A549 (cell line): Measurements from ENCODE around the gene FBLIM1. TPM values are rescaled to one million over a fixed set of nuclear protein-coding genes. Genes with fewer than 3 reads are reported as not detected.

Source experiments
- ATAC-seq, 2 experiments: fragments of 200-7000 bp in 1 of 2; fragments of >200 bp in 1 of 2; cut with Nextera tagmentation in 1 of 2; cut with Tn5 transposase in 1 of 2; 3 replicates each; pipeline versions ENCODE4 v1.8.0 to v1.9.1; 2018 to 2020; ENCODE audit warnings: mild to moderate bottlenecking in 1 of 2, moderate library complexity in 1 of 2
- CTCF ChIA-PET: fragments of 300-600 bp; sonication (Branson Sonifier 250); formaldehyde crosslinking; extraction: SDS; loops from one replicate; lab custom pipeline; 2021; ENCODE audit warnings: antibody characterized with exemption, inconsistent platforms; lab: Yijun Ruan, JAX
- POLR2A ChIA-PET: fragments of 350-600 bp; formaldehyde crosslinking; extraction: SDS; loops from one replicate; lab custom pipeline; 2021; ENCODE audit warnings: antibody characterized with exemption, inconsistent platforms; lab: Yijun Ruan, JAX
- DNase-seq, 2 experiments: peaks; one replicate each; pipeline versions ENCODE4 v3.0.0 to v3.0.0-alpha.2; 2011 to 2016; ENCODE audit warnings: low read depth in 1 of 2, low spot score in 1 of 2
- FAIRE-seq: peaks from 2 replicates; lab custom pipeline; 2011; peaks lifted over from hg19 to GRCh38; lab: Jason Lieb, UNC
- H3K27ac ChIP-seq, 2 experiments: fragments of >200 bp; sonication (Bioruptor Twin); formaldehyde crosslinking; 3 replicates each; pipeline ENCODE4 v1.5.1; 2016 to 2017
- H3K4me1 ChIP-seq: fragments of >200 bp; sonication (Bioruptor Twin); formaldehyde crosslinking; 3 replicates; pipeline ENCODE4 v1.6.1; 2016
- H3K4me2 ChIP-seq: fragments of >200 bp; sonication (Bioruptor Twin); formaldehyde crosslinking; 3 replicates; pipeline ENCODE4 v1.6.1; 2016
- H3K4me3 ChIP-seq: fragments of >200 bp; sonication (Bioruptor Twin); formaldehyde crosslinking; 3 replicates; pipeline ENCODE4 v1.5.1; 2016
- H3K9me3 ChIP-seq: fragments of >200 bp; sonication (Bioruptor Twin); formaldehyde crosslinking; 3 replicates; pipeline ENCODE4 v1.6.1; 2016
- ATOH8 ChIP-seq: fragments of 250-450 bp; sonication (Bioruptor Pico); IDR thresholded peaks from 2 replicates; pipeline ENCODE4 v1.5.0; 2020; ENCODE audit warnings: low read depth, mild to moderate bottlenecking, moderate library complexity
- BCL3 ChIP-seq: fragments of >200 bp; sonication (Bioruptor Twin); formaldehyde crosslinking; IDR thresholded peaks from 3 replicates; pipeline ENCODE4 v1.6.1; 2016
- CEBPB ChIP-seq, 2 experiments: fragments of >200 bp in 1 of 2; sonication (Bioruptor Twin) in 1 of 2; formaldehyde crosslinking in 1 of 2; IDR thresholded peaks; 2 replicates each; pipeline ENCODE4 v1.6.1; 2012 to 2016
- CHD2 ChIP-seq: fragments of 150-350 bp; IDR thresholded peaks from 2 replicates; pipeline ENCODE4 v1.6.1; 2014; ENCODE audit warnings: low read length; ENCODE audit not compliant: partially characterized antibody
- ELK1 ChIP-seq: fragments of 150-350 bp; IDR thresholded peaks from 2 replicates; pipeline ENCODE4 v1.6.1; 2014; ENCODE audit warnings: low read depth, mild to moderate bottlenecking, low read length
- HDAC2 ChIP-seq: fragments of 200-600 bp; sonication (generic); IDR thresholded peaks from 2 replicates; pipeline ENCODE4 v1.6.1; 2016
- HOXB13 ChIP-seq: fragments of 250-450 bp; sonication (Bioruptor Pico); IDR thresholded peaks from 2 replicates; pipeline ENCODE4 v1.5.0; 2020; ENCODE audit warnings: low read depth, mild to moderate bottlenecking, moderate library complexity
- MAZ ChIP-seq: fragments of 150-350 bp; IDR thresholded peaks from 2 replicates; pipeline ENCODE4 v1.6.1; 2014; ENCODE audit warnings: antibody characterized with exemption, low read depth, low read length, borderline replicate concordance
- MYC ChIP-seq: IDR thresholded peaks from 2 replicates; pipeline ENCODE4 v1.6.1; 2012; ENCODE audit warnings: mild to moderate bottlenecking, inconsistent platforms, low read length, improper control_type of control experiment, borderline replicate concordance
- NFE2L2 ChIP-seq: fragments of 150-350 bp; conservative IDR thresholded peaks from 2 replicates; pipeline ENCODE4 v1.6.1; 2014; ENCODE audit warnings: low read length
- NPAS2 ChIP-seq: fragments of 250-450 bp; sonication (Bioruptor Pico); IDR thresholded peaks from 2 replicates; pipeline ENCODE4 v1.8.0; 2022; ENCODE audit warnings: mild to moderate bottlenecking, moderate library complexity, borderline replicate concordance
- NR3C1 ChIP-seq: fragments of >200 bp; sonication (Bioruptor Twin); formaldehyde crosslinking; IDR thresholded peaks from 3 replicates; pipeline ENCODE4 v1.6.1; 2017
- PHF8 ChIP-seq: fragments of 200-600 bp; sonication (generic); IDR thresholded peaks from 2 replicates; pipeline ENCODE4 v1.6.1; 2016; ENCODE audit warnings: low read depth, mild to moderate bottlenecking, antibody characterized with exemption, moderate library complexity, borderline replicate concordance
- POLR2AphosphoS2 ChIP-seq: conservative IDR thresholded peaks from 2 replicates; pipeline ENCODE4 v1.6.1; 2012; ENCODE audit warnings: low read length, improper control_type of control experiment, inconsistent platforms
- RAD21 ChIP-seq, 2 experiments: fragments of >200 bp in 1 of 2; sonication (Bioruptor Twin) in 1 of 2; formaldehyde crosslinking in 1 of 2; IDR thresholded peaks in 1 of 2; conservative IDR thresholded peaks in 1 of 2; 2 replicates in 1 of 2; 3 replicates in 1 of 2; pipeline ENCODE4 v1.6.1; 2012 to 2018; ENCODE audit warnings: inconsistent platforms in 1 of 2
- RARB ChIP-seq: fragments of 250-450 bp; sonication (Bioruptor Pico); IDR thresholded peaks from 2 replicates; pipeline ENCODE4 v1.8.0; 2021; ENCODE audit warnings: mild to moderate bottlenecking, moderate library complexity
- RCOR1 ChIP-seq: fragments of 150-350 bp; IDR thresholded peaks from 2 replicates; pipeline ENCODE4 v1.6.1; 2014; ENCODE audit warnings: antibody characterized with exemption, low read length, low read depth
- SMC3 ChIP-seq: fragments of >200 bp; sonication (Bioruptor Twin); formaldehyde crosslinking; IDR thresholded peaks from 3 replicates; pipeline ENCODE4 v1.6.1; 2018; ENCODE audit warnings: inconsistent platforms
- TFCP2L1 ChIP-seq: fragments of 250-450 bp; sonication (Bioruptor Pico); IDR thresholded peaks from 2 replicates; pipeline ENCODE4 v1.5.0; 2021; ENCODE audit warnings: mild to moderate bottlenecking
- ZNF302 ChIP-seq: fragments of 250-450 bp; sonication (Bioruptor Pico); IDR thresholded peaks from 2 replicates; pipeline ENCODE4 v1.9.0; 2021; ENCODE audit warnings: inconsistent platforms, mild to moderate bottlenecking, moderate library complexity
- WGBS: methylation state at CpG from one replicate; pipeline ENCODE4 v1.1.6; 2017; ENCODE audit errors: missing lambda C conversion rate; 5-methylcytosine and 5-hydroxymethylcytosine counted together
- polyA plus RNA-seq, 4 experiments: library from polyadenylated mRNA; depleted of rRNA in 3 of 4; stranded (reverse); fragments of >200 nt; fragmentation: RNase III in 1 of 4; extraction: RNeasy Plus Mini Kit Qiagen cat#74134 plus additional on column Dnase treatment in 1 of 4; gene quantifications; 2 replicates in 3 of 4; 3 replicates in 1 of 4; pipeline ENCODE4 v1.2.3, GENCODE V29; 2011 to 2017
- TF ChIP-seq, protein P1 (sequence below): IDR thresholded peaks from 2 replicates; pipeline ENCODE4 v1.6.1; 2012

The FBLIM1 gene
- polyA plus RNA-seq, 2 of the 4 experiments (the other 2 are of a cell fraction), result 24.6 to 38.1 TPM

DNA sequence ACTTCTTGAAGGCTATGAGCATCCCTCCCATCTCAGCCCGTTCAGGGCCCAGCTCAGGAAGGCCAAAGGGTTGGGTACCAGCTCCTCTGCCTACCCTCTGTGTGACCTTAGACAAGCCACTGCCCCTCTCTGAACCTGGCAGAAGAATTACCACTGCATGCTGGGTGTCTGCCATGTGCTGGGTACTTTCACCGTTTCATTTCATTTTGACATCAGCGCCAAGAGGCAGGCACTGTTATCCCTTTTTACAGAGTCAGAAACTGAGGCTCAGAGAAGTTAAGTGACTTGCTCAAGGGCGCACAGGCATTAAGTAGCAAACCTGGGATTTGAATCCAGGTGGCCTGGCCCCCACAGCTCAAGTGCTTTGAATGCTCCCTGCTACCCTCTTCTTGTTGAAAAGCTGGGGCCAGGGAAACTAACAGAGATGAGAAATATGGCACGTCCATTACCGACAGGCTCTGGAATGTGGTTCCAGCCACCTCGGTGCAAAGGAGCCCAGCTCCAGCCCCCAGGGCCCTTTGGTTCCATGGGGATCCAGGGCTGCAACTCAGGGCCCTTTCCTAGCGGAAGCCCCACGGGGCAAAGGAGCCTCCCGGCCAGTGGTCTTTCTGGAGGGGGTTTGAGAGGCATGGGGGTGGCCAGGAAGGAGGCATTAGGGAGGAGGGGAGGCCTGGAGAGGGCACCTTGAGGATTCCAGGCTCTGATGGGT, 9.8 kb upstream of the FBLIM1 start:
- peak overlapping the region; percentile 24 to 75; a peak in 3 of 6 replicates for H3K27ac ChIP-seq
- ATAC-seq, result no peak
- no peak overlapping the region for H3K4me3 ChIP-seq
- ChIA-PET CTCF (interaction anchor here (1.5 kb wide), 1 partner anchor 10 kb away, joined by 5 read pairs; no protein-coding TSS in a partner anchor), POLR2A (no interaction called here)
- no peak for TF ChIP-seq NPAS2 (CRISPR knock-in tag)
- no peak for TF ChIP-seq ATOH8 (CRISPR knock-in tag)
- H3K4me2 ChIP-seq, result peak overlapping the region; percentile 30; the same call in 2 of the 3 replicates
- DNase-seq, result no peak
- H3K4me1 ChIP-seq, result peaks cover 16% of the 10 kb centered on the region
- FAIRE-seq, result no peak
- no peaks in the 10 kb centered on the region for H3K9me3 ChIP-seq
- 92% methylated on average over 9 of the region's 10 CpGs for WGBS

- TF ChIP-seq, protein P1, sequence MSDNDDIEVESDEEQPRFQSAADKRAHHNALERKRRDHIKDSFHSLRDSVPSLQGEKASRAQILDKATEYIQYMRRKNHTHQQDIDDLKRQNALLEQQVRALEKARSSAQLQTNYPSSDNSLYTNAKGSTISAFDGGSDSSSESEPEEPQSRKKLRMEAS, result no peak
- TF ChIP-seq RCOR1 (no peak), SMC3 (no peak), CHD2 (no peak), TFCP2L1 (CRISPR knock-in tag) (no peak), HOXB13 (no peak)
- TF ChIP-seq, all 56 proteins: peak for 0
- CTCF ChIA-PET, result interaction anchor here (1.3 to 1.5 kb wide), 2 partner anchors 8 to 10 kb away, joined by 3 to 5 read pairs; no protein-coding TSS in a partner anchor
These were observed 8.9 kb upstream of the FBLIM1 start for GRCh38 chr1:15749399-15750291.

GRCh38 chr1:15750924-15751323, 7.7 kb upstream of the FBLIM1 start:
- CTCF ChIA-PET, result interaction anchor here (1.3 kb wide), 1 partner anchor 10 kb away, joined by 3 read pairs; no protein-coding TSS in a partner anchor
- POLR2A ChIA-PET, result no interaction called here
- H3K4me3 ChIP-seq, result no peak overlapping the region
- no peak overlapping the region for H3K27ac ChIP-seq
- ATAC-seq, result no peak
- no peak overlapping the region for H3K4me2 ChIP-seq
- no peak for TF ChIP-seq ZNF302 (CRISPR knock-in tag)
- TF ChIP-seq RAD21 (conservative IDR thresholded peaks at IDR 0.05 in 1 of 2, IDR thresholded peaks at IDR 0.05 in 1 of 2), result no peak
- TF ChIP-seq RARB (CRISPR knock-in tag), result no peak
- no peak for TF ChIP-seq PHF8
- no peak for TF ChIP-seq RCOR1
- no peak for TF ChIP-seq HOXB13
- TF ChIP-seq MAZ, result no peak
- no peak for TF ChIP-seq NFE2L2
- no peak for TF ChIP-seq NR3C1
- no peak for TF ChIP-seq ELK1
- TF ChIP-seq MYC, result no peak
- no peak for TF ChIP-seq BCL3
- TF ChIP-seq CEBPB (IDR thresholded peaks at IDR 0.05), result no peak
- TF ChIP-seq POLR2AphosphoS2, result no peak
- no peak for TF ChIP-seq HDAC2
- H3K9me3 ChIP-seq, result no peaks in the 10 kb centered on the region
- 86% methylated on average over 12 of the region's 12 CpGs for WGBS
- peaks cover 22% of the 10 kb centered on the region for H3K4me1 ChIP-seq
- no peak for DNase-seq
- no peak for FAIRE-seq

More at GRCh38 chr1:15749399-15750291, 8.9 kb upstream of the FBLIM1 start:
- ATAC-seq (peak in 1 of 2 experiments; percentile 14; a peak in 2 of 6 replicates), DNase-seq (no peak), FAIRE-seq (no peak)
- no peak overlapping the region for H3K4me3 ChIP-seq
- WGBS, result 67% methylated on average over 13 of the region's 19 CpGs
- POLR2A ChIA-PET, result no interaction called here
- H3K4me2 ChIP-seq, result peak overlapping the region; percentile 30; the same call in 2 of the 3 replicates
- H3K27ac ChIP-seq, result peak overlapping the region; percentile 24 to 75; a peak in 4 of 6 replicates
- H3K4me1 ChIP-seq, result peaks cover 16% of the 10 kb centered on the region
- H3K9me3 ChIP-seq, result no peaks in the 10 kb centered on the region
